A549 (cell line): ENCODE measurements around the gene TBC1D22A. TPM values are rescaled to one million over a fixed set of nuclear protein-coding genes. Genes with fewer than 3 reads are reported as not detected.

Experiments
- ATAC-seq, 2 experiments: fragments of 200-7000 bp in 1 of 2; fragments of >200 bp in 1 of 2; cut with Nextera tagmentation in 1 of 2; cut with Tn5 transposase in 1 of 2; 3 replicates each; pipeline versions ENCODE4 v1.8.0 to v1.9.1; 2018 to 2020; ENCODE audit warnings: mild to moderate bottlenecking in 1 of 2, moderate library complexity in 1 of 2
- CTCF ChIA-PET: fragments of 300-600 bp; sonication (Branson Sonifier 250); formaldehyde crosslinking; extraction: SDS; loops from one replicate; lab custom pipeline; 2021; ENCODE audit warnings: antibody characterized with exemption, inconsistent platforms; lab: Yijun Ruan, JAX
- POLR2A ChIA-PET: fragments of 350-600 bp; formaldehyde crosslinking; extraction: SDS; loops from one replicate; lab custom pipeline; 2021; ENCODE audit warnings: antibody characterized with exemption, inconsistent platforms; lab: Yijun Ruan, JAX
- DNase-seq, 2 experiments: peaks; one replicate each; pipeline versions ENCODE4 v3.0.0 to v3.0.0-alpha.2; 2011 to 2016; ENCODE audit warnings: low read depth in 1 of 2, low spot score in 1 of 2
- FAIRE-seq: peaks from 2 replicates; lab custom pipeline; 2011; peaks lifted over from hg19 to GRCh38; lab: Jason Lieb, UNC
- H3K27ac ChIP-seq, 2 experiments: fragments of >200 bp; sonication (Bioruptor Twin); formaldehyde crosslinking; 3 replicates each; pipeline ENCODE4 v1.5.1; 2016 to 2017
- H3K4me1 ChIP-seq: fragments of >200 bp; sonication (Bioruptor Twin); formaldehyde crosslinking; 3 replicates; pipeline ENCODE4 v1.6.1; 2016
- H3K4me2 ChIP-seq: fragments of >200 bp; sonication (Bioruptor Twin); formaldehyde crosslinking; 3 replicates; pipeline ENCODE4 v1.6.1; 2016
- H3K4me3 ChIP-seq: fragments of >200 bp; sonication (Bioruptor Twin); formaldehyde crosslinking; 3 replicates; pipeline ENCODE4 v1.5.1; 2016
- H3K9me3 ChIP-seq: fragments of >200 bp; sonication (Bioruptor Twin); formaldehyde crosslinking; 3 replicates; pipeline ENCODE4 v1.6.1; 2016
- BHLHE40 ChIP-seq: IDR thresholded peaks from 2 replicates; pipeline ENCODE4 v1.6.1; 2012; ENCODE audit warnings: low read depth, low read length, inconsistent platforms
- EP300 ChIP-seq, 2 experiments: fragments of >200 bp; sonication (Bioruptor Twin); formaldehyde crosslinking; IDR thresholded peaks; 2 replicates in 1 of 2; 3 replicates in 1 of 2; pipeline ENCODE4 v1.6.1; 2016 to 2017
- ESRRA ChIP-seq: fragments of 150-350 bp; IDR thresholded peaks from 2 replicates; pipeline ENCODE4 v1.6.1; 2014; ENCODE audit warnings: mild to moderate bottlenecking, low read length, borderline replicate concordance
- FOSB ChIP-seq: fragments of 250-450 bp; sonication (Bioruptor Pico); IDR thresholded peaks from 2 replicates; pipeline ENCODE4 v1.5.0; 2020; ENCODE audit warnings: mild to moderate bottlenecking, moderate library complexity
- FOSL2 ChIP-seq, 2 experiments: fragments of 450-650 bp in 1 of 2; fragments of >200 bp in 1 of 2; sonication (Bioruptor Twin) in 1 of 2; formaldehyde crosslinking; IDR thresholded peaks; 2 replicates each; pipeline versions ENCODE4 v1.5.0 to v1.6.1; 2016 to 2020; ENCODE audit warnings: mild to moderate bottlenecking in 1 of 2, moderate library complexity in 1 of 2
- GATA3 ChIP-seq: IDR thresholded peaks from 2 replicates; pipeline ENCODE4 v1.6.1; 2012; ENCODE audit warnings: borderline replicate concordance
- HOXB5 ChIP-seq: fragments of 250-450 bp; sonication (Bioruptor Pico); IDR thresholded peaks from 2 replicates; pipeline ENCODE4 v1.5.0; 2020; ENCODE audit warnings: mild to moderate bottlenecking, moderate library complexity
- JUN ChIP-seq, 2 experiments: fragments of >200 bp; sonication (Bioruptor Twin); formaldehyde crosslinking; IDR thresholded peaks; 2 replicates in 1 of 2; 3 replicates in 1 of 2; pipeline ENCODE4 v1.6.1; 2016 to 2017
- NPAS2 ChIP-seq: fragments of 250-450 bp; sonication (Bioruptor Pico); IDR thresholded peaks from 2 replicates; pipeline ENCODE4 v1.8.0; 2022; ENCODE audit warnings: mild to moderate bottlenecking, moderate library complexity, borderline replicate concordance
- PHF8 ChIP-seq: fragments of 200-600 bp; sonication (generic); IDR thresholded peaks from 2 replicates; pipeline ENCODE4 v1.6.1; 2016; ENCODE audit warnings: low read depth, mild to moderate bottlenecking, antibody characterized with exemption, moderate library complexity, borderline replicate concordance
- POLR2A ChIP-seq: IDR thresholded peaks from 2 replicates; pipeline ENCODE4 v1.6.1; 2012; ENCODE audit warnings: mild to moderate bottlenecking, low read length
- POLR2AphosphoS2 ChIP-seq: conservative IDR thresholded peaks from 2 replicates; pipeline ENCODE4 v1.6.1; 2012; ENCODE audit warnings: low read length, improper control_type of control experiment, inconsistent platforms
- RAD21 ChIP-seq, 2 experiments: fragments of >200 bp in 1 of 2; sonication (Bioruptor Twin) in 1 of 2; formaldehyde crosslinking in 1 of 2; IDR thresholded peaks in 1 of 2; conservative IDR thresholded peaks in 1 of 2; 2 replicates in 1 of 2; 3 replicates in 1 of 2; pipeline ENCODE4 v1.6.1; 2012 to 2018; ENCODE audit warnings: inconsistent platforms in 1 of 2
- RCOR1 ChIP-seq: fragments of 150-350 bp; IDR thresholded peaks from 2 replicates; pipeline ENCODE4 v1.6.1; 2014; ENCODE audit warnings: antibody characterized with exemption, low read length, low read depth
- SREBF2 ChIP-seq: fragments of 450-650 bp; IDR thresholded peaks from 2 replicates; pipeline ENCODE4 v1.6.1; 2014; ENCODE audit warnings: mild to moderate bottlenecking, moderate library complexity
- TP53 ChIP-seq: fragments of 250-450 bp; sonication (Bioruptor Pico); IDR thresholded peaks from 2 replicates; pipeline ENCODE4 v1.5.0; 2021; ENCODE audit warnings: mild to moderate bottlenecking, moderate library complexity
- ZC3H11A ChIP-seq: fragments of 450-650 bp; IDR thresholded peaks from 2 replicates; pipeline ENCODE4 v1.6.1; 2014; ENCODE audit warnings: antibody characterized with exemption, mild to moderate bottlenecking
- ZNF302 ChIP-seq: fragments of 250-450 bp; sonication (Bioruptor Pico); IDR thresholded peaks from 2 replicates; pipeline ENCODE4 v1.9.0; 2021; ENCODE audit warnings: inconsistent platforms, mild to moderate bottlenecking, moderate library complexity
- WGBS: methylation state at CpG from one replicate; pipeline ENCODE4 v1.1.6; 2017; ENCODE audit errors: missing lambda C conversion rate; 5-methylcytosine and 5-hydroxymethylcytosine counted together
- polyA plus RNA-seq, 4 experiments: library from polyadenylated mRNA; depleted of rRNA in 3 of 4; stranded (reverse); fragments of >200 nt; fragmentation: RNase III in 1 of 4; extraction: RNeasy Plus Mini Kit Qiagen cat#74134 plus additional on column Dnase treatment in 1 of 4; gene quantifications; 2 replicates in 3 of 4; 3 replicates in 1 of 4; pipeline ENCODE4 v1.2.3, GENCODE V29; 2011 to 2017
- TF ChIP-seq, protein P1 (sequence below): fragments of >200 bp; sonication (Bioruptor Twin); formaldehyde crosslinking; IDR thresholded peaks from 2 replicates; pipeline ENCODE4 v1.6.1; 2016
- TF ChIP-seq, protein P2 (sequence below): fragments of 450-650 bp; IDR thresholded peaks from 2 replicates; pipeline ENCODE4 v1.6.1; 2014; ENCODE audit warnings: antibody characterized with exemption
- TF ChIP-seq, protein P3 (sequence below): fragments of 250-450 bp; sonication (Bioruptor Pico); IDR thresholded peaks from 2 replicates; pipeline ENCODE4 v1.5.0; 2021; ENCODE audit warnings: mild to moderate bottlenecking, moderate library complexity, borderline replicate concordance
- TF ChIP-seq, protein P4 (sequence below): fragments of 250-450 bp; sonication (Bioruptor Pico); IDR thresholded peaks from 2 replicates; pipeline ENCODE4 v1.5.0; 2020; ENCODE audit warnings: low read depth, mild to moderate bottlenecking, moderate library complexity
- TF ChIP-seq, protein P5 (sequence below): IDR thresholded peaks from 2 replicates; pipeline ENCODE4 v1.6.1; 2012
- TF ChIP-seq, protein P6 (sequence below): fragments of >200 bp; sonication (Bioruptor Twin); formaldehyde crosslinking; IDR thresholded peaks from 3 replicates; pipeline ENCODE4 v1.6.1; 2016

Gene TBC1D22A
- polyA plus RNA-seq, 2 of the 4 experiments (the other 2 are of a cell fraction) = 8.9 to 10.8 TPM

DNA sequence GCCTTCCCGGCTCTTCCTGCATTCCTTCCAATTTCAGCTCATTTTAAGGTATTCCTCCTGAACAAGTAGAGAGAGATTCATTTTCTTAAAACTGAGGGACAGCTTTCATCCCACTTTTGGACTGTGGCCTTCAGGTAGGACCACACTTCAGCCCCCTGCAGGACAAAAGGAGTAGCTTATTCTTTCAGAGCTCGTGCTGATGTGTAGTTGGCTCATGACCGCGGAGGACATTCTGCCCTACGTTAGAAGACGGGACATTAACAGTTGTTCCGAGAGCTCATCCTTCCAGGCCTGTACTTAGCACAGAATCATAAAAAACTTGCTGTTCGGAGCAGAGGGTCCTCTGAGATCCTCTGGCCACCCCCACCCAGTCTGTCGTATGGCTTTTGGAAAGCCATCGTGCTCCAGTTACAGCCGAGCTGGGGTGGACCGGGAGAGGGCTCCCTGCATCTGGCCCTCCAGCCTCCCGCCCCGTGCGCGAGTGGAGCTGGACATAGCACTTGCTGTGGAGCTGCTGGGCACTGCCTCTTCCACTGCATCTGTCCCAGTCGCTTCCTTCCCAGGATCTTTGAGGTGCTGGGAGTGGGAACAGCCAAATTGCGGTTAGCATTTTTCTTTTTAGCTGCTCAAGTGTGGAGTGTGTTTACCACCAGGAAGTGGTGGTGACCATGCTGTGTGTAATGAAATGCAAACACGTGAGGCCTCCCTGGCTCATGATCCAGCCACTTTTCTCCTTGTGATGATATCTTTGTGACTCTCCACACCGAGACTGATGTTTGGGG lies 250.3 kb downstream of the TBC1D22A start:
- H3K4me2 ChIP-seq = no peak overlapping the region
- 94% methylated on average over 12 of the region's 20 CpGs for WGBS

DNA sequence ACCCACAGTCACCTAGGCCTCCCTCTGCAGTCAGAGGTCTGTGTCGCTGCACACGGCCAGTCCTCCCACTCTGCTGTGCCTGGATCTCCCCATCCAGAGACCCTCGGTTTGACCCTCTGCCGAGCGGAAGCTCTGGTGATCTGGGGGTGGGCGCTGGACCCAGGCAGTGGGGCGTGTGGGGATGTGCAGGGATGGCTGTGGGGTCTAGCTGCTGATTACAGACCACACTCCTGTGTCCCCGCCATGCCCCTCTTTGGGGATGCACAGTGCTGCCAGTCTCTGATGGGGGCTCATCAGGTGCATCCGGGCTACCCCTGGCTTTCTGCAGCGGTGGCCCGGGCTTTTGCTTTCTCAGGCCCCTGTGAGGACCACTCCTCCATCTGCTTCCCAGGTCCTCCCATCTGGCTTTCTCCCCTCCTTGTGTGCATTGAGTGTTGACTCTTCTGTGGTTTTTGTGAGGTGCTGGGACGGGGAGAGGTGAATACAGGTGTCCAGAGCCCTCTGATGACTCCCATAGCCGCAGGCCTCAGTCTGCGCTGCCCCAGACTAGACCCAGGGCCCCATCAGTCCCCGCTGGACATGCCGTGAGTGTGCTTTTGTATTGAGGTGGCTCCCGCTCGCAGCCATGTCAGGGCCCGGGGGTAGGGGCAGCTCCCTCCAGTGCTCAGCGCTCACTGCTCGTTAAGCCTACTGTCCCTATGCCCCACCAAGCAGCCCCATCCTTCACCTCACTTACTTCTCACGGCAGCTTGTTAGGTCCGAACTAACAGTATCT lies 251.6 kb downstream of the TBC1D22A start:
- no peak for TF ChIP-seq FOSB (CRISPR knock-in tag)
- no peak for TF ChIP-seq SREBF2
- TF ChIP-seq ZNF302 = no peak
- TF ChIP-seq, protein P1, sequence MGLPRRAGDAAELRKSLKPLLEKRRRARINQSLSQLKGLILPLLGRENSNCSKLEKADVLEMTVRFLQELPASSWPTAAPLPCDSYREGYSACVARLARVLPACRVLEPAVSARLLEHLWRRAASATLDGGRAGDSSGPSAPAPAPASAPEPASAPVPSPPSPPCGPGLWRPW = no peak
- no peak for TF ChIP-seq PHF8
- TF ChIP-seq POLR2A = no peak
- TF ChIP-seq, protein P2, sequence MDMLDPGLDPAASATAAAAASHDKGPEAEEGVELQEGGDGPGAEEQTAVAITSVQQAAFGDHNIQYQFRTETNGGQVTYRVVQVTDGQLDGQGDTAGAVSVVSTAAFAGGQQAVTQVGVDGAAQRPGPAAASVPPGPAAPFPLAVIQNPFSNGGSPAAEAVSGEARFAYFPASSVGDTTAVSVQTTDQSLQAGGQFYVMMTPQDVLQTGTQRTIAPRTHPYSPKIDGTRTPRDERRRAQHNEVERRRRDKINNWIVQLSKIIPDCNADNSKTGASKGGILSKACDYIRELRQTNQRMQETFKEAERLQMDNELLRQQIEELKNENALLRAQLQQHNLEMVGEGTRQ = no peak
- TF ChIP-seq, protein P3, sequence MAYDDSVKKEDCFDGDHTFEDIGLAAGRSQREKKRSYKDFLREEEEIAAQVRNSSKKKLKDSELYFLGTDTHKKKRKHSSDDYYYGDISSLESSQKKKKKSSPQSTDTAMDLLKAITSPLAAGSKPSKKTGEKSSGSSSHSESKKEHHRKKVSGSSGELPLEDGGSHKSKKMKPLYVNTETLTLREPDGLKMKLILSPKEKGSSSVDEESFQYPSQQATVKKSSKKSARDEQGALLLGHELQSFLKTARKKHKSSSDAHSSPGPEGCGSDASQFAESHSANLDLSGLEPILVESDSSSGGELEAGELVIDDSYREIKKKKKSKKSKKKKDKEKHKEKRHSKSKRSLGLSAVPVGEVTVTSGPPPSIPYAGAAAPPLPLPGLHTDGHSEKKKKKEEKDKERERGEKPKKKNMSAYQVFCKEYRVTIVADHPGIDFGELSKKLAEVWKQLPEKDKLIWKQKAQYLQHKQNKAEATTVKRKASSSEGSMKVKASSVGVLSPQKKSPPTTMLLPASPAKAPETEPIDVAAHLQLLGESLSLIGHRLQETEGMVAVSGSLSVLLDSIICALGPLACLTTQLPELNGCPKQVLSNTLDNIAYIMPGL (CRISPR knock-in tag) = no peak
- TF ChIP-seq HOXB5 (CRISPR knock-in tag) = no peak
- no peak for TF ChIP-seq NPAS2 (CRISPR knock-in tag)
- no peak for TF ChIP-seq RAD21 (conservative IDR thresholded peaks at IDR 0.05 in 1 of 2, IDR thresholded peaks at IDR 0.05 in 1 of 2)
- TF ChIP-seq TP53 (CRISPR knock-in tag) = no peak
- ChIA-PET POLR2A (no interaction called here), CTCF (no interaction called here)
- no peak overlapping the region for H3K4me3 ChIP-seq
- WGBS = 95% methylated on average over 16 of the region's 23 CpGs
- H3K9me3 ChIP-seq = no peaks in the 10 kb centered on the region
- no peak overlapping the region for H3K4me2 ChIP-seq
- ATAC-seq (no peak), FAIRE-seq (no peak), DNase-seq (no peak)
- H3K27ac ChIP-seq = no peak overlapping the region
- H3K4me1 ChIP-seq = no peaks in the 10 kb centered on the region

More for the DNA sequence above, 250.3 kb downstream of the TBC1D22A start:
- H3K9me3 ChIP-seq = no peaks in the 10 kb centered on the region
- DNase-seq (no peak), ATAC-seq (0 out of 6 replicates have a peak, but pooled peaks of 1 of the 2 experiments have one; percentile 33), FAIRE-seq (no peak)
- H3K27ac ChIP-seq = no peak overlapping the region
- POLR2A ChIA-PET = no interaction called here
- TF ChIP-seq RCOR1 (no peak), SREBF2 (no peak)
- no peak overlapping the region for H3K4me3 ChIP-seq
- H3K4me1 ChIP-seq = no peaks in the 10 kb centered on the region
- CTCF ChIA-PET = interaction anchor here (0.6 to 1.2 kb wide), 2 partner anchors 9 to 1575 kb away, joined by 3 to 5 read pairs; no protein-coding TSS in a partner anchor

DNA sequence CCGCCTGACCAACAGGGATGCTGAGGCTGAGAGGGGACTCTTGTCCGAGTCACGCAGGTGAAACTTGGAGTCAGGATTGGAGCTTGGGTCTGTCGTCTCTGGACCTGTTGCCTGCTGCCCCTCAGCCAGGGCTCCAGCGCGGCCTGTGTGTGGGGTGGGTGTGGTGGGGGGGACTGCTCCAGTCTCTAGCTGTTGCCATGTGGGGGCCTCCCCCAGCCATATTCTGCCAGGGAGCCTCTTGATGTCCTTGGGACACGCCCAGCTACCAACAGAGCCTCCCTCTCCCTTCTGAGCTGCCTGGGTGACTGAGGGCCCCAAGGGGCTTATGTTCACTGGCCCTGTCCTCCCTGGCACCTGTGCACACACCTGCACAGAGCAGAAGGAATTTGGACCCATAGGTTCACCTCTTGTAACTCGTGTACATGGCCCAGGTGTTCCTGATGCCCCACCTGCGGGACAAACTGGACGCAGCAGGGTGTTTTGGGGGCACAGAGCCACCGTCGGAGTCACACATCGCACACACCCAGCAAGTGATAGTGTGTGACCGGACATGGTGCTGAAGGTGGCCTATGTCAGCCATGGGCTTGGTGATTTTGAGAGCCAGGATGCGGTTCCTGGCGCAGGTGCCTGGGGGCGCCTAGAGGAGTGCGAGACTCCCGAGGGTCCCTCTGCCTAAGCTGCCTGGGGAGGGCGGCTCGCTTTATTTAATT lies 252.3 kb downstream of the TBC1D22A start:
- FAIRE-seq (no peak), DNase-seq (no peak), ATAC-seq (no peak)
- CTCF ChIA-PET = interaction anchor here (0.9 kb wide), 1 partner anchor 211 kb away, joined by 3 read pairs; no protein-coding TSS in a partner anchor
- no peak overlapping the region for H3K27ac ChIP-seq
- WGBS = 97% methylated on average over 10 of the region's 21 CpGs
- POLR2A ChIA-PET = no interaction called here
- H3K4me2 ChIP-seq = no peak overlapping the region
- no peaks in the 10 kb centered on the region for H3K9me3 ChIP-seq
- no peak overlapping the region for H3K4me3 ChIP-seq
- no peaks in the 10 kb centered on the region for H3K4me1 ChIP-seq
- TF ChIP-seq ZC3H11A (no peak), POLR2A (no peak), BHLHE40 (no peak), TP53 (CRISPR knock-in tag) (no peak), POLR2AphosphoS2 (no peak), ESRRA (no peak), JUN (IDR thresholded peaks at IDR 0.05) (no peak), EP300 (IDR thresholded peaks at IDR 0.05) (no peak), GATA3 (no peak), FOSL2 (IDR thresholded peaks at IDR 0.05) (no peak), FOSL2 (CRISPR knock-in tag; IDR thresholded peaks at IDR 0.05) (no peak)
- TF ChIP-seq, protein P4, sequence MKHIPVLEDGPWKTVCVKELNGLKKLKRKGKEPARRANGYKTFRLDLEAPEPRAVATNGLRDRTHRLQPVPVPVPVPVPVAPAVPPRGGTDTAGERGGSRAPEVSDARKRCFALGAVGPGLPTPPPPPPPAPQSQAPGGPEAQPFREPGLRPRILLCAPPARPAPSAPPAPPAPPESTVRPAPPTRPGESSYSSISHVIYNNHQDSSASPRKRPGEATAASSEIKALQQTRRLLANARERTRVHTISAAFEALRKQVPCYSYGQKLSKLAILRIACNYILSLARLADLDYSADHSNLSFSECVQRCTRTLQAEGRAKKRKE (CRISPR knock-in tag) = no peak
- TF ChIP-seq, protein P5, sequence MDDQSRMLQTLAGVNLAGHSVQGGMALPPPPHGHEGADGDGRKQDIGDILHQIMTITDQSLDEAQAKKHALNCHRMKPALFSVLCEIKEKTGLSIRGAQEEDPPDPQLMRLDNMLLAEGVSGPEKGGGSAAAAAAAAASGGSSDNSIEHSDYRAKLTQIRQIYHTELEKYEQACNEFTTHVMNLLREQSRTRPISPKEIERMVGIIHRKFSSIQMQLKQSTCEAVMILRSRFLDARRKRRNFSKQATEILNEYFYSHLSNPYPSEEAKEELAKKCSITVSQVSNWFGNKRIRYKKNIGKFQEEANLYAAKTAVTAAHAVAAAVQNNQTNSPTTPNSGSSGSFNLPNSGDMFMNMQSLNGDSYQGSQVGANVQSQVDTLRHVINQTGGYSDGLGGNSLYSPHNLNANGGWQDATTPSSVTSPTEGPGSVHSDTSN = no peak
- TF ChIP-seq, protein P6, sequence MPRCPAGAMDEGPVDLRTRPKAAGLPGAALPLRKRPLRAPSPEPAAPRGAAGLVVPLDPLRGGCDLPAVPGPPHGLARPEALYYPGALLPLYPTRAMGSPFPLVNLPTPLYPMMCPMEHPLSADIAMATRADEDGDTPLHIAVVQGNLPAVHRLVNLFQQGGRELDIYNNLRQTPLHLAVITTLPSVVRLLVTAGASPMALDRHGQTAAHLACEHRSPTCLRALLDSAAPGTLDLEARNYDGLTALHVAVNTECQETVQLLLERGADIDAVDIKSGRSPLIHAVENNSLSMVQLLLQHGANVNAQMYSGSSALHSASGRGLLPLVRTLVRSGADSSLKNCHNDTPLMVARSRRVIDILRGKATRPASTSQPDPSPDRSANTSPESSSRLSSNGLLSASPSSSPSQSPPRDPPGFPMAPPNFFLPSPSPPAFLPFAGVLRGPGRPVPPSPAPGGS = no peak
